Thoracic aorta (tissue), 2 donors: ENCODE results near the gene HNRNPK. TPM values are rescaled to one million over a fixed set of nuclear protein-coding genes. Genes with fewer than 3 reads are reported as not detected.

Source experiments
- ATAC-seq: fragments of 150-250 bp; one replicate; pipeline ENCODE4 v1.8.0; 2017; ENCODE audit warnings: low read depth; ENCODE audit not compliant: insufficient number of reproducible peaks, low FRiP score
- DNase-seq: peaks from one replicate; pipeline ENCODE4 v3.0.0-alpha.2; 2020; ENCODE audit warnings: low spot score
- H3K27ac ChIP-seq, 2 donors: fragments of 200-600 bp; sonication (generic); 1 replicate in 1 of 2; 2 replicates in 1 of 2; pipeline ENCODE4 v1.5.1; 2016; ENCODE audit warnings: mild to moderate bottlenecking in 2 of 2, moderate library complexity in 2 of 2
- H3K27me3 ChIP-seq: fragments of 200-600 bp; sonication (generic); replicated peaks from 2 replicates; pipeline ENCODE4 v1.6.0; 2016; ENCODE audit warnings: mild to moderate bottlenecking; ENCODE audit not compliant: insufficient read depth
- H3K36me3 ChIP-seq: fragments of 200-600 bp; sonication (generic); one replicate; pipeline ENCODE4 v1.5.1; 2016
- H3K4me1 ChIP-seq, 2 donors: fragments of 200-600 bp; sonication (generic); 1 replicate in 1 of 2; 2 replicates in 1 of 2; pipeline versions ENCODE4 v1.5.1 to v1.6.0; 2016; ENCODE audit warnings: low read depth in 2 of 2, mild to moderate bottlenecking in 1 of 2; ENCODE audit not compliant: control insufficient read depth in 1 of 2
- H3K4me3 ChIP-seq: fragments of 200-600 bp; sonication (generic); 2 replicates; pipeline ENCODE4 v1.5.1; 2016; ENCODE audit warnings: mild to moderate bottlenecking
- H3K9me3 ChIP-seq: fragments of 200-600 bp; sonication (generic); 2 replicates; pipeline ENCODE4 v1.5.1; 2016
- total RNA-seq, 2 donors: library from RNA; depleted of rRNA; stranded (reverse); fragments of >200 nt; gene quantifications; one replicate each; pipeline versions ENCODE4 v1.1.0 to v1.2.3, GENCODE V29; 2016
- TF ChIP-seq, protein P1 (sequence below): fragments of 200-600 bp; sonication (generic); IDR thresholded peaks from one replicate; pipeline ENCODE4 v1.5.1; 2019; ENCODE audit warnings: antibody characterized with exemption

The HNRNPK gene
- total RNA-seq, 2 donors from 2014 or later: 326 to 392 TPM

DNA sequence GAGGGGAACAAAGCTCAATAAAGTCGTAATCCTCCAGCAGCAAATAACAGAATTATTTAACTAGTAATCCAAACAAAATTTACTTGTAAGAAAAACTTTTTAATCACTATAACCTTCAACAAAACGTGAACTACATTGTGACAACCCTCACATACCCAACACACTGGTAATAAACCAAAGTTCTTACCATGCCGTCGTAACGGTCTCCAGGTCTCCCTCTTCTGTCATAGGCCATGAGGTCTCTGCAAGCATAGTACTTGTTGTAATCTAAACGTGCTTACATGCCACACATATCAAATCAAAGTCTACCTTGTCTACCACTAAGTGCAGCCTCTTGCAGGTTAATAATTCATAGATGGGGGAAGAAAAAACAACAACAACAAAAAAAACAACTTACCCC, 8.5 kb downstream of the HNRNPK start:
- TF ChIP-seq, protein P1, sequence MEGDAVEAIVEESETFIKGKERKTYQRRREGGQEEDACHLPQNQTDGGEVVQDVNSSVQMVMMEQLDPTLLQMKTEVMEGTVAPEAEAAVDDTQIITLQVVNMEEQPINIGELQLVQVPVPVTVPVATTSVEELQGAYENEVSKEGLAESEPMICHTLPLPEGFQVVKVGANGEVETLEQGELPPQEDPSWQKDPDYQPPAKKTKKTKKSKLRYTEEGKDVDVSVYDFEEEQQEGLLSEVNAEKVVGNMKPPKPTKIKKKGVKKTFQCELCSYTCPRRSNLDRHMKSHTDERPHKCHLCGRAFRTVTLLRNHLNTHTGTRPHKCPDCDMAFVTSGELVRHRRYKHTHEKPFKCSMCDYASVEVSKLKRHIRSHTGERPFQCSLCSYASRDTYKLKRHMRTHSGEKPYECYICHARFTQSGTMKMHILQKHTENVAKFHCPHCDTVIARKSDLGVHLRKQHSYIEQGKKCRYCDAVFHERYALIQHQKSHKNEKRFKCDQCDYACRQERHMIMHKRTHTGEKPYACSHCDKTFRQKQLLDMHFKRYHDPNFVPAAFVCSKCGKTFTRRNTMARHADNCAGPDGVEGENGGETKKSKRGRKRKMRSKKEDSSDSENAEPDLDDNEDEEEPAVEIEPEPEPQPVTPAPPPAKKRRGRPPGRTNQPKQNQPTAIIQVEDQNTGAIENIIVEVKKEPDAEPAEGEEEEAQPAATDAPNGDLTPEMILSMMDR: no peak
- Histone ChIP-seq H3K9me3 (no peaks in the 10 kb centered on the region), H3K27me3 (no peaks in the 10 kb centered on the region), H3K4me1 (peaks cover 3 to 21% of the 10 kb centered on the region in 2 donors), H3K27ac (no peak overlapping the region), H3K36me3 (peaks cover 77% of the 10 kb centered on the region), H3K4me3 (no peak overlapping the region)
- DNase-seq (no peak), ATAC-seq (no peak)

DNA sequence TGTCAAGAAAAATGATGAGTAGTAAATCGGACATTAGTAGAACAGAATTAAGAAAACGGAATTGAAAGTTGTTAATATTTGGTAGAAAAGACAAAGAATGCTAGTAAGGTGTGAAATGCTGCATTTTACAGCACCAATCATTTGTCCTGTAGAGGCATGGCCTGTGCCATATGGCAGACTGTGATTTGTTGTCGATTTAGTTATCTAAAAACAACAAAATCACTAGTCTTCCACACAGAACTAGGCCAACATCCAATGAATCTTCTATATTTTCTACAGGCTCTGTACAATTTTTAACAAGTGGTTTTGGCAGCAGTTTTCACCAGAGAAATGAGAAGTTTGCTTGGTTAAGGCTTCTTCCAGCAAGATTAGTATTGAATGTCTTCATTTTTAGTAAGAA, 10.4 kb downstream of the HNRNPK start:
- no peak for ATAC-seq
- no peak overlapping the region for H3K27ac ChIP-seq
- TF ChIP-seq, protein P1: no peak
- no peak for DNase-seq
- peaks cover 70% of the 10 kb centered on the region for H3K36me3 ChIP-seq
- H3K4me3 ChIP-seq: no peak overlapping the region
- H3K4me1 ChIP-seq: peaks cover 0 to 2% of the 10 kb centered on the region in 2 donors
- no peaks in the 10 kb centered on the region for H3K9me3 ChIP-seq
- H3K27me3 ChIP-seq: no peaks in the 10 kb centered on the region

DNA sequence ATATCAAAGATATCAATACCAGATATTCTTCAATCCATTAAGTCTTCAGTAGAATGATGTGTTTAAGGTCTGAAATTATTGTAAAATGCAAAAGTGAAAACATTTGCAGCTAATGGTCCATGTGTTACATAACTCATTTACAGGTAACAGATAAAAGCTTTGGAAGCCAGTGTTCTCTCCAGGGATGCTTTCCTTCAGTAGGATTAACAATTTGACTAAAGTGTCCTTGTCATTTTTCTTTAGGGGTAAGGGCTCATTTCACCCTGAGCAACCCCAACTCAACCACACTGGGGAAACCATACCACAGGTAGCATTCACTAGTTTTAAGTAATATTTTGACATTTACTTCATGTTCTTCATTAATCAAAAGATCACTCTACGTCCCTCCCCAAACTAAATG, 12.9 kb downstream of the HNRNPK start:
- no peak overlapping the region for H3K27ac ChIP-seq
- DNase-seq (no peak), ATAC-seq (no peak)
- no peaks in the 10 kb centered on the region for H3K27me3 ChIP-seq
- TF ChIP-seq, protein P1: no peak
- no peaks in the 10 kb centered on the region for H3K9me3 ChIP-seq
- H3K36me3 ChIP-seq: peaks cover 48% of the 10 kb centered on the region
- no peak overlapping the region for H3K4me3 ChIP-seq
- no peaks in the 10 kb centered on the region for H3K4me1 ChIP-seq

DNA sequence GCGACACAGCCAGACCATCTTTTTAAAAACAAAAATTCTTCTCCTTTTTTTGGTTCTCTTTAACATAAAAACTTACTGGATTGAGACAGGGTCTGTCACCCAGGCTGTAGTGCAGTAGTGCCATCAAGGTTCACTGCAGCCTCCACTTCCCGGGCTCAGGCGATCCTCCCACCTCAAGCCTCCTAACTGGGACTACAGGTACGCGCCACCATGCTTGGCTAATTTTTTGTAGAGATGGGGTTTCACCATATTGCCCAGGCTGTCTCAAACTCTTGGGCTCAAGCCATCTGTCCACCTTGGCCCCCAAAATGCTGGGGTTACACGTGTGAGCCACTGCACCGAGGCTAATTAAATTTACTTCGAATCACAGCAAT, 13.8 kb downstream of the HNRNPK start:
- ATAC-seq: no peak

DNA sequence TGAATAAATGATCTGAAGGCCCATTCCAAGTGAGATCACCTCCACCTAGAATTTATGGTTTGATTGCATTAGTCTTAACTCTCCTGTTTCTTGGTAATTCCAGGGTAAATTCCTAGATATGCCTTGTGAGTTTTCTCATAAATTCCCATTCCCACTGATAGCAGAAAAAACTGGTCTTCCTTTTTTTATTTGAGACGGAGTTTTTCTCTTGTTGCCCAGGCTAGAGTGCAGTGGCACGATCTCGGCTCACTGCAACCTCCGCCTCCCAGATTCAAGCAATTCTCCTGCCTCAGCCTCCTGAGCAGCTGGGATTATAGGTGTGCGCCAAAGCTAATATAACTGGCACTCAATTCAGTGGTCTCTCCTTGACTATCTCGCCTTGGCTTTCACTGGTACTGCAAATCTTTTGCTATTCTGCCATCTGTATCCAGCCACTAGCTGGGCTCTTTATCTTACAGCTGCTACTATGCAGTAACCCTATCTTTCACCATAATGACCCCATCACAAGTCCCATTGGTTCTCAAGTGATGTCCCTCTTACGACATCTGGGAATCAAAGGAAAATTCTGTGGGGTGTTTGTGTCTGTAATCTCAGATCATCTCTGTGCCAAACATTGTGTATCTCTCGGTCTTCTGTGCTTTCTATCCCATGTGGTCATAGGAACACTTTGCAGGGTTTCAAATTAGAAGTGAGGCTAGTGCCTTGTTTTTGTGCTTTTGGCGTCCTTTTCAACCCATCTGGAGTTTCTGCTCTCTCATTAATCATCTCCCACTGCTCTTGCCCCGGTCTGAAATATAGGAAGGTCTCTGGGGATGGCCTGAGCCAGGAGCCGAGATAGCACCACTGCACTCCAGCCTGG, 14.4 kb downstream of the HNRNPK start:
- DNase-seq (no peak), ATAC-seq (no peak)
- TF ChIP-seq, protein P1: no peak
- no peak overlapping the region for H3K27ac ChIP-seq
- H3K36me3 ChIP-seq: peaks cover 35% of the 10 kb centered on the region
- no peaks in the 10 kb centered on the region for H3K9me3 ChIP-seq
- no peaks in the 10 kb centered on the region for H3K27me3 ChIP-seq
- no peak overlapping the region for H3K4me3 ChIP-seq
- no peaks in the 10 kb centered on the region for H3K4me1 ChIP-seq

More for the DNA sequence above, 13.8 kb downstream of the HNRNPK start:
- no peaks in the 10 kb centered on the region for H3K4me1 ChIP-seq
- TF ChIP-seq, protein P1: no peak
- peaks cover 39% of the 10 kb centered on the region for H3K36me3 ChIP-seq
- H3K9me3 ChIP-seq: no peaks in the 10 kb centered on the region
- no peak overlapping the region for H3K4me3 ChIP-seq
- no peak for DNase-seq
- no peak overlapping the region for H3K27ac ChIP-seq
- H3K27me3 ChIP-seq: no peaks in the 10 kb centered on the region
